Measurements from ENCODE around the gene HS6ST3.

The HS6ST3 gene

GRCh38 chr13:96621634-96622183 is 531.8 kb downstream of the HS6ST3 start:
- H4K20me1 ChIP-seq (ENCODE audit: insufficient read depth, low read length), result no peaks in the 10 kb centered on the region

GRCh38 chr13:96629331-96629730 is 539.4 kb downstream of the HS6ST3 start:
- H2AFZ ChIP-seq (ENCODE audit: low read depth, low read length), result no peak overlapping the region
- H3K36me3 ChIP-seq (replicated peaks; ENCODE audit: low read depth, low read length), result no peaks in the 10 kb centered on the region
- H4K20me1 ChIP-seq (ENCODE audit: insufficient read depth, low read length), result no peaks in the 10 kb centered on the region
- no peaks in the 10 kb centered on the region for H3K9me3 ChIP-seq (ENCODE audit: insufficient read depth, low read length)
- TF ChIP-seq EZH2phosphoT487 (IDR thresholded peaks at IDR 0.05; ENCODE audit: low read depth) (no peak), CTCF (IDR thresholded peaks at IDR 0.05; ENCODE audit: low read depth, low read length) (no peak)
- no peak overlapping the region for H3K9ac ChIP-seq (ENCODE audit: low read length)
- H3K4me3 ChIP-seq (ENCODE audit: low read length), result no peak overlapping the region
- H3K27ac ChIP-seq (ENCODE audit: low read length), result no peak overlapping the region
- H3K27me3 ChIP-seq (ENCODE audit: low read depth, low read length), result no peaks in the 10 kb centered on the region
- H3K79me2 ChIP-seq (ENCODE audit: low read length), result no peaks in the 10 kb centered on the region
- no peaks in the 10 kb centered on the region for H3K4me1 ChIP-seq (ENCODE audit: low read length)
- no peak overlapping the region for H3K4me2 ChIP-seq (ENCODE audit: low read length)

More at GRCh38 chr13:96621634-96622183, 531.8 kb downstream of the HS6ST3 start:
- H2AFZ ChIP-seq (ENCODE audit: low read depth, low read length), result no peak overlapping the region
- H3K36me3 ChIP-seq (replicated peaks; ENCODE audit: low read depth, low read length), result no peaks in the 10 kb centered on the region
- H3K9me3 ChIP-seq (ENCODE audit: insufficient read depth, low read length), result peaks cover 4% of the 10 kb centered on the region; the same call in 1 of the 2 replicates
- H3K9ac ChIP-seq (ENCODE audit: low read length), result no peak overlapping the region
- TF ChIP-seq CTCF (IDR thresholded peaks at IDR 0.05; ENCODE audit: low read depth, low read length) (no peak), EZH2phosphoT487 (IDR thresholded peaks at IDR 0.05; ENCODE audit: low read depth) (no peak)
- H3K79me2 ChIP-seq (ENCODE audit: low read length), result no peaks in the 10 kb centered on the region
- H3K27ac ChIP-seq (ENCODE audit: low read length), result no peak overlapping the region
- no peak overlapping the region for H3K4me2 ChIP-seq (ENCODE audit: low read length)
- peaks cover 10% of the 10 kb centered on the region; the same call in 1 of the 2 replicates for H3K4me1 ChIP-seq (ENCODE audit: low read length)
- H3K27me3 ChIP-seq (ENCODE audit: low read depth, low read length), result no peaks in the 10 kb centered on the region
- no peak overlapping the region for H3K4me3 ChIP-seq (ENCODE audit: low read length)

- TF ChIP-seq EZH2phosphoT487 (IDR thresholded peaks at IDR 0.05; ENCODE audit: low read depth) (no peak), CTCF (IDR thresholded peaks at IDR 0.05; ENCODE audit: low read depth, low read length) (no peak)
- Histone ChIP-seq H3K9ac (ENCODE audit: low read length) (no peak overlapping the region), H3K4me1 (ENCODE audit: low read length) (no peaks in the 10 kb centered on the region)
Observed at GRCh38 chr13:96632536-96633320, 542.8 kb downstream of the HS6ST3 start.

GRCh38 chr13:96636001-96636709 is 546.2 kb downstream of the HS6ST3 start:
- Histone ChIP-seq H3K36me3 (replicated peaks; ENCODE audit: low read depth, low read length) (no peaks in the 10 kb centered on the region), H2AFZ (ENCODE audit: low read depth, low read length) (no peak overlapping the region), H3K27me3 (ENCODE audit: low read depth, low read length) (no peaks in the 10 kb centered on the region), H4K20me1 (ENCODE audit: insufficient read depth, low read length) (no peaks in the 10 kb centered on the region), H3K4me2 (ENCODE audit: low read length) (no peak overlapping the region), H3K27ac (ENCODE audit: low read length) (no peak overlapping the region), H3K79me2 (ENCODE audit: low read length) (no peaks in the 10 kb centered on the region), H3K4me1 (ENCODE audit: low read length) (no peaks in the 10 kb centered on the region), H3K4me3 (ENCODE audit: low read length) (no peak overlapping the region), H3K9me3 (ENCODE audit: insufficient read depth, low read length) (peaks cover 6% of the 10 kb centered on the region; the same call in 1 of the 2 replicates), H3K9ac (ENCODE audit: low read length) (no peak overlapping the region)
- TF ChIP-seq CTCF (IDR thresholded peaks at IDR 0.05; ENCODE audit: low read depth, low read length) (no peak), EZH2phosphoT487 (IDR thresholded peaks at IDR 0.05; ENCODE audit: low read depth) (no peak)

More at GRCh38 chr13:96632536-96633320, 542.8 kb downstream of the HS6ST3 start:
- no peaks in the 10 kb centered on the region for H3K9me3 ChIP-seq (ENCODE audit: insufficient read depth, low read length)
- no peak overlapping the region for H3K4me3 ChIP-seq (ENCODE audit: low read length)
- no peaks in the 10 kb centered on the region for H3K36me3 ChIP-seq (replicated peaks; ENCODE audit: low read depth, low read length)
- no peaks in the 10 kb centered on the region for H3K27me3 ChIP-seq (ENCODE audit: low read depth, low read length)
- H4K20me1 ChIP-seq (ENCODE audit: insufficient read depth, low read length), result no peaks in the 10 kb centered on the region
- H3K79me2 ChIP-seq (ENCODE audit: low read length), result no peaks in the 10 kb centered on the region
- H3K4me2 ChIP-seq (ENCODE audit: low read length), result no peak overlapping the region
- no peak overlapping the region for H3K27ac ChIP-seq (ENCODE audit: low read length)
- H2AFZ ChIP-seq (ENCODE audit: low read depth, low read length), result no peak overlapping the region

All from OCI-LY3 (cell line).